ENCODE measurements around the gene CETN3. TPM values are rescaled to one million over a fixed set of nuclear protein-coding genes. Genes with fewer than 3 reads are reported as not detected.

The CETN3 gene
- total and polyA plus RNA-seq, 2 of the 13 experiments (the other 11 are each of a cell fraction or from before 2014, with no cell fraction given) = 15.4 to 71.5 TPM

DNA sequence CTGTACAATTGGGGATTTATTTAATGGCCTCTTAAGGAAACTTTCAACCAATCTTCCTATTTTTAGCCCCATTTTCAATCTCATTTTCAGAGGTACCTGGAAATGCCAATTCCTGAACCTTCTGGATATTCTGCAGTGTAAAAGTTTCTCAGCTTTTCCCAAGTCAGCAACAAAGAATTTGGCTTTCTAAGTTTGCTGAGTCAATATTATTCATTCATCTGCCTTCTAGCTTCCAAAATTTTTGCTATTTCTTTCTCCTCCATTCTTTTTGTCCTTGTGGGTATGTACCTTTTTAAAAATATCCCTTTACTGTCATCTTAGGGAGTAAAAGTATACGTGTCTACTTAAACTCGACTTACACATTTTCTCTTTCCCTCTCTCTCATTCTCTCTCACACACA lies 25.7 kb downstream of the CETN3 start (continued):
- peak in 1 of 2 experiments; percentile 56; a peak in 2 of 4 replicates for TF ChIP-seq MAFK (conservative IDR thresholded peaks at IDR 0.05 in 1 of 2, IDR thresholded peaks at IDR 0.05 in 1 of 2; ENCODE audit: low read length in 2 of 2)
- no peak for TF ChIP-seq ZNF616 (CRISPR knock-in tag; IDR thresholded peaks at IDR 0.05; ENCODE audit: low read depth)
- TF ChIP-seq, protein P1, sequence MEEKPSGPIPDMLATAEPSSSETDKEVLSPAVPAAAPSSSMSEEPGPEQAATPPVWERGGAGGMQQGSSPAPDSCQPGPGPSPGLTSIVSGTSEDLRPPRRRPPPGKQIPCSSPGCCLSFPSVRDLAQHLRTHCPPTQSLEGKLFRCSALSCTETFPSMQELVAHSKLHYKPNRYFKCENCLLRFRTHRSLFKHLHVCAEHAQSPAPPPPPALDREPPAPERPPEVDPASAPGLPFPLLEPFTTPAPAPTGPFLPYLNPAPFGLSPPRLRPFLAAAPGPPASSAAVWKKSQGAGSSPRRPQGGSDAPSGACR (CRISPR knock-in tag; IDR thresholded peaks at IDR 0.05) = no peak

DNA sequence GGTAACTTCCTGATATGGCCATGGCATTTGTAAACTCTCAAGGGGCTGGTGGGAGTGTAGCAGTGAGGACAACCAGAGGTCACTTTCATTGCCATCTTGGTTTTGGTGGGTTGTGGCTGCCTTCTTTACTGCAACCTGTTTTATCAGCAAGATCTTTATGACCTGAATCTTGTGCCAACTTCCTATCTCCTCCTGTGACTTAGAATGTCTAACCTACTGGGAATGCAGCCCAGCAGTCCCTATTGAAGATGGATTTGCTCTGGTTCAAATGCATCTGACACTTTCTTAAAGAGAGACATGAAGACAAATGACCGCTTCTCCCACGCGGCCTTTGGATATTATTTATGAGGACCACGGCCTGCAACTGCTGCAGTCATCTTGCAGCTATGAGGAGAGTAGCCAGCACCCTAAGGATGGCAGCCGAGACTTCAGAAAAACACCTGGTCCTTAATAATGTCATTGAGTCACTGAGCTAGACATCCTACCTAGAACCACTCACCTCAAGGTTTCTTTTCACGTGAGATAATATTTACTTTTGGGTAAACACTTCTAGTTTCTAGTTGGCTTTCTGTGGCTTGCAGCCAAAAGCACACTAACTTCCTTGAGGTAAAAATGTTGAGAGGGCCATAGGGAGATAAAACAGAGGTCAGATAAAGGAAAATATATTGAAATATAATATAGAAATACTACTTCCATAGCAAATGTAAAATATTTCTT lies 28.2 kb downstream of the CETN3 start:
- Histone ChIP-seq H3K9ac (ENCODE audit: insufficient read depth, low read depth, low read length) (no peak overlapping the region), H3K36me3 (replicated peaks in 1 of 2; ENCODE audit: control insufficient read depth in 1 of 2, insufficient read depth in 2 of 2, low read length in 2 of 2) (no peaks in the 10 kb centered on the region), H3K27me3 (ENCODE audit: control insufficient read depth in 1 of 2, insufficient read depth in 2 of 2, low read length in 2 of 2) (no peaks in the 10 kb centered on the region), H2AFZ (ENCODE audit: low read length) (no peak overlapping the region), H3K4me1 (ENCODE audit: insufficient read depth, low read length) (peaks cover 8% of the 10 kb centered on the region; the same call in 1 of the 2 replicates), H3K79me2 (ENCODE audit: insufficient read depth, low read length) (no peaks in the 10 kb centered on the region), H4K20me1 (ENCODE audit: insufficient read depth, low read length) (no peaks in the 10 kb centered on the region), H3K4me3 (replicated peaks in 1 of 3; ENCODE audit: insufficient read depth in 1 of 3, low read depth in 2 of 3, low read length in 3 of 3) (no peak overlapping the region), H3K27ac (ENCODE audit: extremely low read length, insufficient read depth, low read length) (no peak overlapping the region), H3K9me3 (ENCODE audit: low read length) (no peaks in the 10 kb centered on the region), H3K4me2 (ENCODE audit: low read depth, low read length) (no peak overlapping the region)
- ChIA-PET CTCF (ENCODE audit: low intra/inter-chr PET ratio, low total read pairs) (no interaction called here), POLR2A (no interaction called here)
- FAIRE-seq (no peak), ATAC-seq (no peak), DNase-seq (ENCODE audit: low spot score) (no peak)
- in situ Hi-C loops (cut with HindIII; ENCODE audit: extremely low pct_ligation_motif_present, low pct_unique_long_range_greater_than_20kb) = loop anchor here (10.0 kb wide), 1 partner anchor 247 kb away; no protein-coding TSS in a partner anchor
- no TSS peak for BruUV-seq (replicated peaks)
- intact Hi-C loops (cut with micrococcal nuclease; ENCODE audit: unreplicated experiment) = no loop called here
- 74% methylated on average over 6 of the region's 6 CpGs for WGBS (ENCODE audit: low lambda C conversion rate)
- TF ChIP-seq, protein P2, sequence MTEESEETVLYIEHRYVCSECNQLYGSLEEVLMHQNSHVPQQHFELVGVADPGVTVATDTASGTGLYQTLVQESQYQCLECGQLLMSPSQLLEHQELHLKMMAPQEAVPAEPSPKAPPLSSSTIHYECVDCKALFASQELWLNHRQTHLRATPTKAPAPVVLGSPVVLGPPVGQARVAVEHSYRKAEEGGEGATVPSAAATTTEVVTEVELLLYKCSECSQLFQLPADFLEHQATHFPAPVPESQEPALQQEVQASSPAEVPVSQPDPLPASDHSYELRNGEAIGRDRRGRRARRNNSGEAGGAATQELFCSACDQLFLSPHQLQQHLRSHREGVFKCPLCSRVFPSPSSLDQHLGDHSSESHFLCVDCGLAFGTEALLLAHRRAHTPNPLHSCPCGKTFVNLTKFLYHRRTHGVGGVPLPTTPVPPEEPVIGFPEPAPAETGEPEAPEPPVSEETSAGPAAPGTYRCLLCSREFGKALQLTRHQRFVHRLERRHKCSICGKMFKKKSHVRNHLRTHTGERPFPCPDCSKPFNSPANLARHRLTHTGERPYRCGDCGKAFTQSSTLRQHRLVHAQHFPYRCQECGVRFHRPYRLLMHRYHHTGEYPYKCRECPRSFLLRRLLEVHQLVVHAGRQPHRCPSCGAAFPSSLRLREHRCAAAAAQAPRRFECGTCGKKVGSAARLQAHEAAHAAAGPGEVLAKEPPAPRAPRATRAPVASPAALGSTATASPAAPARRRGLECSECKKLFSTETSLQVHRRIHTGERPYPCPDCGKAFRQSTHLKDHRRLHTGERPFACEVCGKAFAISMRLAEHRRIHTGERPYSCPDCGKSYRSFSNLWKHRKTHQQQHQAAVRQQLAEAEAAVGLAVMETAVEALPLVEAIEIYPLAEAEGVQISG (CRISPR knock-in tag; IDR thresholded peaks at IDR 0.05) = no peak
- TF ChIP-seq TIGD3 (CRISPR knock-in tag; IDR thresholded peaks at IDR 0.05; ENCODE audit: borderline replicate concordance) = no peak
- TF ChIP-seq, protein P3, sequence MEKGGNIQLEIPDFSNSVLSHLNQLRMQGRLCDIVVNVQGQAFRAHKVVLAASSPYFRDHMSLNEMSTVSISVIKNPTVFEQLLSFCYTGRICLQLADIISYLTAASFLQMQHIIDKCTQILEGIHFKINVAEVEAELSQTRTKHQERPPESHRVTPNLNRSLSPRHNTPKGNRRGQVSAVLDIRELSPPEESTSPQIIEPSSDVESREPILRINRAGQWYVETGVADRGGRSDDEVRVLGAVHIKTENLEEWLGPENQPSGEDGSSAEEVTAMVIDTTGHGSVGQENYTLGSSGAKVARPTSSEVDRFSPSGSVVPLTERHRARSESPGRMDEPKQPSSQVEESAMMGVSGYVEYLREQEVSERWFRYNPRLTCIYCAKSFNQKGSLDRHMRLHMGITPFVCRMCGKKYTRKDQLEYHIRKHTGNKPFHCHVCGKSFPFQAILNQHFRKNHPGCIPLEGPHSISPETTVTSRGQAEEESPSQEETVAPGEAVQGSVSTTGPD (CRISPR knock-in tag; IDR thresholded peaks at IDR 0.05) = no peak
- no peak for TF ChIP-seq NFE2 (CRISPR knock-in tag; IDR thresholded peaks at IDR 0.05)
- no peak for TF ChIP-seq ZNF501 (CRISPR knock-in tag; IDR thresholded peaks at IDR 0.05)
- TF ChIP-seq ZNF749 (CRISPR knock-in tag; IDR thresholded peaks at IDR 0.05; ENCODE audit: borderline replicate concordance) = no peak
- no peak for TF ChIP-seq ASH2L (IDR thresholded peaks at IDR 0.05; ENCODE audit: insufficient read length, low read depth, low read length)
- TF ChIP-seq, protein P4, sequence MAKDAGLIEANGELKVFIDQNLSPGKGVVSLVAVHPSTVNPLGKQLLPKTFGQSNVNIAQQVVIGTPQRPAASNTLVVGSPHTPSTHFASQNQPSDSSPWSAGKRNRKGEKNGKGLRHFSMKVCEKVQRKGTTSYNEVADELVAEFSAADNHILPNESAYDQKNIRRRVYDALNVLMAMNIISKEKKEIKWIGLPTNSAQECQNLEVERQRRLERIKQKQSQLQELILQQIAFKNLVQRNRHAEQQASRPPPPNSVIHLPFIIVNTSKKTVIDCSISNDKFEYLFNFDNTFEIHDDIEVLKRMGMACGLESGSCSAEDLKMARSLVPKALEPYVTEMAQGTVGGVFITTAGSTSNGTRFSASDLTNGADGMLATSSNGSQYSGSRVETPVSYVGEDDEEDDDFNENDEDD (CRISPR knock-in tag; IDR thresholded peaks at IDR 0.05; ENCODE audit: borderline replicate concordance) = no peak

Measured in HepG2 (cell line).